Cardiac septum (tissue), 1 donor: ENCODE results near the gene RNF44. TPM values are rescaled to one million over a fixed set of nuclear protein-coding genes. Genes with fewer than 3 reads are reported as not detected.
"Not testable (repeated sequence)": the region's sequence is repeated elsewhere in the genome, so short reads cannot be mapped to it uniquely, and the experiment has no call there.

Experiments used
- DNase-seq: peaks from one replicate; pipeline ENCODE4 v3.0.0-alpha.2; 2020; ENCODE audit warnings: low spot score
- intact Hi-C: fragments of 100-400 bp; cut with DNase I; formaldehyde crosslinking; loops from one replicate; pipeline ENCODE4 v1.14.0; 2022
- total RNA-seq: library from RNA; stranded (reverse); fragmentation: NEBNext Ultra II Directional; extraction: Animal tissue kit (Norgen Biotek cat#: 25700); gene quantifications from one replicate; pipeline ENCODE4 v1.2.1, GENCODE V29; 2021
- donor health status: DM: no; HTN: no; CAD: no.

RNF44 gene
- total RNA-seq, 1 donor from 2014 or later, result 25.4 TPM

GRCh38 chr5:176492431-176492830, 44.8 kb downstream of the RNF44 start:
- intact Hi-C loops, result no loop called here
- DNase-seq, result no peak

DNA sequence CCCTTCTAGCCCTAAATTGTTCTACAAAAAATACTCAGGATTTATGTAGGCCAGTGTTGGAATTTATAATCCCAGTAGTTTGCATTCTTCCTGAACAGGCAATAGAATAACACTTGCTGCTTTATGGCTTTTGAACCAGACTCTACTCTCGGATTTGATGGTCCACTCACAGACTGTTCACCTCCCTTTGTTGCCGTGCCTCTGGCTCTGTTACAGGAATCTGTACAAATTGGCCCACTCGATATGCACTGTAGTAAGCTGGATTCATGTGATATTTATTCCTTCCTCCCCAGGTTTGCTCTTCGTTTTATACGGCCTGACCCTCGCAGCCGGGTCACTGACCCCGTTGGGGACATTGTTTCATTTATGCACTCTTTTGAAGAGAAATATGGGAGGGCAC, 45.3 kb downstream of the RNF44 start:
- intact Hi-C loops, result no loop called here

DNA sequence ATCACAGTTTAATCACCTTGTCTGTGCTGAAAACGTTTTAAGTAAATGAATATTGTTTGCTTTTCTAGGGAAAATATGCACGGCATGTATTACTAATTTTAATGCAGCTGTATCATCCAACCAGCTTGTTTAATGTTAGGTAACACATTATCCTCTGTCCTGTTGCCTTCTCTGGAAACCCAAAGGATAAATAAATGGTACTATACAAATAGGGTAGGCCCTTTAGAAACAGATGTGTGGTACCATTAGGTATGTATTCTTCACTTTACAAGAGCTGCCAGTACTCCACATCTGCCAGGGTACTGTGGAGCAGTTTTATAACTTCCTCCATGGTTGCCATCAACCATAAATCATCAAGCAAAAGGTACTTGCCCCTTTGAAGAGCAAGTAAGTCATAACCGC, 46.1 kb downstream of the RNF44 start:
- intact Hi-C loops, result no loop called here
- DNase-seq, result no peak

More for the DNA sequence above, 45.3 kb downstream of the RNF44 start:
- DNase-seq, result no peak

DNA sequence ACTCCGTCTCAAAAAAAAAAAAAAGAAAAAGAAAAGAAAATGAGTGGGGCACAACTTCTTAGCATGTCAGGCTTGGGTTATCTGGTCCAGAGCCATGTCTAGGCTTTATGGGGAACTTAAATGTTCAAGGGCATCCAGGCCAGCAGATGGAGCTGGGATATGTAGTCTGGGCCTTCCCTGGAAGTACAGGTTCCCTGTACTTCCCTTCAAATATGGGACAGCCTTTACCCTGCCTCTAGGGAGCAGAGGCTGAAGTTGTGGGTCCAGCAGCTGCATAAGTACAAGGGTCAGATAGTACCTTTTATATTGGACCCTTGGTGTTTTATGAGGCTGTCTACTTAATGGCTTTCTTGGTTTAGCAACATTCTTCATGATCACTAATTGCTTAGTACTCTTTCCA, 46.9 kb downstream of the RNF44 start:
- no peak for DNase-seq
- intact Hi-C loops, result no loop called here

DNA sequence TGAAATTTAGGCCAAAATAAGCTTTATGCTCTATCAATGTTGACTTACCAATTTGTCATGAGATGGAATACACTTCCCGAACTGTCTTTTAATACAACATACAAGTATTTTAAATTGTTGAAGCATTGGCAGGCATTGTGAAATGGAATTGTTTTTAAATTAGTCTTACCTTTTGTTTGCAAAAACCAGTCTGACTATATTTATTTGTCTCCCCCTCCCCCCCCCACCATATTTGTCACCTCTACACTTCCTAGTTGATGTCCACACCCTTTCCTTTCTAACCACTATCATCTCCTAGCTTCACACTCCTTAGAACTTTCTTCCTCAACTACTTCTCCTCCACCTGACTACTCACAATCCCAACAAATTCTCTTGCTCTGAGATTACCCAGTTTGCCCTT, 48.1 kb downstream of the RNF44 start:
- no peak for DNase-seq
- intact Hi-C loops, result no loop called here

- DNase-seq, intact Hi-C loops: not testable (repeated sequence)
Observed at GRCh38 chr5:176487160-176487559, 50.0 kb downstream of the RNF44 start.

DNA sequence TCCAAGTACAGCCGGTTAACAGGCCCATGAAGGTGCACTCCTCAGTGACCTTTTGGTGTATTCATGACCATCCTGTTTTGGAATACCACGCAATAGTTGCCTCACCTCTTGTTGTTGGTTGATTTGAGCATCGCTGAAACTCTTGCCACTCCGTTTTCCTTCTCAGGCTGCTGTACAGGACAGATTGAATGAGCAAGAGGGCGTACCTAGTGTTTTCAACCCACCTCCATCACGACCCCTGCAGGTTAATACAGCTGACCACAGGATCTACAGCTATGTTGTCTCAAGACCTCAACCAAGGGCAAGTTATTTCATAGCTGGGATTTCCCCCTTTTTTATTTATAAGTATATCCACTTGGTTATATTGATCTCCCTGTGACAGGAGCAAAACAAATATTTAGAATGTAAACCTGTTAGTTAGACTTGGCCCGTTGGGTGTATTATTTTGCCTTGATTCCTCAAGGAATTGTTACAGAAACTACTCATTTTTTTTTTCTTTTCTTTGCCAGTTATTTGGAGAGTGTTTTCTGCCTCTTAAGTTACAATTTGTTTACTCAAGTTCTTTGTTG, 50.9 kb downstream of the RNF44 start:
- no peak for DNase-seq
- intact Hi-C loops, result no loop called here

DNA sequence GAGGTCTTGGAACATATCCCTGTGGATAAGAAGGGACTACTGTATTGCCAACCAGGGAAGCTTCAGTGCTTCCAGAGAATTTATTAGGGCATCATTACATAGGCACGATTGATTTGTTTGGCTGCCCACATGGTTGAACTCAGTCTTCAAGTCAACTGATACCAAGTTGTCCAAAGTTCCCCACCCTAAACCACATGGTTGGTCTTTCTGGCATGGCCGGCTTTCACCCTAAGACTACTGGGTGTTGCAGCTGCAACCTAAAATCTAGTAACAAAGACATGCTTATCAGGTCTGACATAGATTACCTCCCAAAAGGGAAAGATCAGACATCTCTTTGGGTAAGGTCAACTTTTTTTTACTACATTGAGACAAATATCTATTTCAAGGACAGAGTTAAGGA, 52.0 kb downstream of the RNF44 start:
- no peak for DNase-seq
- intact Hi-C loops, result no loop called here

- no peak for DNase-seq
- intact Hi-C loops, result no loop called here
Observed at GRCh38 chr5:176481711-176482110, 55.5 kb downstream of the RNF44 start.

Other genes with a start within 250 kb of the RNF44 start
- gene KIAA1191, start 175.6 kb downstream of the RNF44 start, total RNA-seq, result 104 TPM
- gene ARL10, start 171.9 kb downstream of the RNF44 start, total RNA-seq, result 11.4 TPM
- gene NOP16, start 148.8 kb downstream of the RNF44 start, total RNA-seq, result 22.5 TPM
- gene HIGD2A, start 148.7 kb downstream of the RNF44 start, total RNA-seq, result 266 TPM
- gene CLTB, start 120.9 kb downstream of the RNF44 start, total RNA-seq, result 252 TPM
- gene FAF2, start 89.0 kb downstream of the RNF44 start, total RNA-seq, result 15.9 TPM
- gene CDHR2, start 11.9 kb upstream of the RNF44 start, total RNA-seq, result 0.51 TPM
- 0.48 TPM for gene GPRIN1, start 72.8 kb upstream of the RNF44 start, total RNA-seq
- gene SNCB, start 93.1 kb upstream of the RNF44 start, total RNA-seq, result 0.43 TPM
- gene EIF4E1B, start 93.3 kb upstream of the RNF44 start, total RNA-seq, result not detected
- 30.2 TPM for gene TSPAN17, start 110.1 kb upstream of the RNF44 start, total RNA-seq